Right ventricle myocardium inferior (tissue), 1 donor: ENCODE results near the gene CFDP1. TPM values are rescaled to one million over a fixed set of nuclear protein-coding genes. Genes with fewer than 3 reads are reported as not detected.

Source experiments
- total RNA-seq: library from RNA; stranded (reverse); fragmentation: NEBNext Ultra II Directional; extraction: Animal tissue kit (Norgen Biotek cat#: 25700); gene quantifications from one replicate; pipeline ENCODE4 v1.2.1, GENCODE V29; 2021
- donor health status: DM: no; HTN: yes; CAD: no; lungs with severe emphysema.

The CFDP1 gene
- total RNA-seq, 1 donor from 2014 or later, result 26.6 TPM

Other genes with a start within 250 kb of the CFDP1 start
- not detected for gene CTRB2, start 226.3 kb downstream of the CFDP1 start, total RNA-seq
- not detected for gene CTRB1, start 214.5 kb downstream of the CFDP1 start, total RNA-seq
- gene BCAR1, start 181.9 kb downstream of the CFDP1 start, total RNA-seq, result 76.7 TPM
- gene TMEM170A, start 31.2 kb upstream of the CFDP1 start, total RNA-seq, result 9.6 TPM
- 0.62 TPM for gene CHST6, start 61.9 kb upstream of the CFDP1 start, total RNA-seq
- gene CHST5, start 102.6 kb upstream of the CFDP1 start, total RNA-seq, result 0.27 TPM
- 4.4 TPM for gene TMEM231, start 122.7 kb upstream of the CFDP1 start, total RNA-seq
- gene GABARAPL2, start 132.9 kb upstream of the CFDP1 start, total RNA-seq, result 231 TPM
- 19.5 TPM for gene ADAT1, start 189.8 kb upstream of the CFDP1 start, total RNA-seq
- 145 TPM for gene KARS1, start 214.2 kb upstream of the CFDP1 start, total RNA-seq
- gene TERF2IP, start 214.3 kb upstream of the CFDP1 start, total RNA-seq, result 51.7 TPM
- not detected for gene CPHXL2, start 243.5 kb upstream of the CFDP1 start, total RNA-seq